Uterus (tissue), 4 donors: Measurements from ENCODE around the gene CYFIP1. TPM values are rescaled to one million over a fixed set of nuclear protein-coding genes. Genes with fewer than 3 reads are reported as not detected.

Experiments
- DNase-seq, 2 donors: peaks; one replicate each; pipeline ENCODE4 v3.0.0-alpha.2; 2019 to 2020
- H3K27ac ChIP-seq, 2 donors: fragments of 200-600 bp; sonication (generic); 1 replicate in 1 of 2; 2 replicates in 1 of 2; pipeline ENCODE4 v1.5.1; 2016 to 2018
- H3K27me3 ChIP-seq, 2 donors: fragments of 200-600 bp; sonication (generic); one replicate each; pipeline ENCODE4 v1.5.1; 2018 to 2019; ENCODE audit warnings: control low read depth in 1 of 2
- H3K36me3 ChIP-seq, 2 donors: fragments of 200-600 bp; sonication (generic); one replicate each; pipeline ENCODE4 v1.5.1; 2019; ENCODE audit warnings: control low read depth in 1 of 2
- H3K4me1 ChIP-seq, 2 donors: fragments of 200-600 bp; sonication (generic); one replicate each; pipeline ENCODE4 v1.5.1; 2018 to 2019; ENCODE audit warnings: control low read depth in 1 of 2
- H3K4me3 ChIP-seq, 2 donors: fragments of 200-600 bp; sonication (generic); 1 replicate in 1 of 2; 2 replicates in 1 of 2; pipeline ENCODE4 v1.5.1; 2018 to 2019; ENCODE audit warnings: mild to moderate bottlenecking in 1 of 2
- H3K9me3 ChIP-seq, 2 donors: fragments of 200-600 bp; sonication (generic); one replicate each; pipeline ENCODE4 v1.5.1; 2019; ENCODE audit warnings: control low read depth in 1 of 2
- POLR2A ChIP-seq, 2 donors: fragments of 450-650 bp; IDR thresholded peaks; one replicate each; pipeline ENCODE4 v1.6.1; 2016; ENCODE audit warnings: antibody characterized with exemption in 2 of 2, mild to moderate bottlenecking in 1 of 2, moderate library complexity in 1 of 2
- intact Hi-C: fragments of 100-400 bp; cut with DNase I; formaldehyde crosslinking; loops from one replicate; pipeline ENCODE4 v1.15.1; 2023; ENCODE audit warnings: low total_unique reads
- total RNA-seq, 4 donors: library from RNA; depleted of rRNA in 3 of 4; stranded (reverse); fragments of >200 nt in 3 of 4; gene quantifications; one replicate each; pipeline versions ENCODE4 v1.1.0 to v1.2.4, GENCODE V29; 2014 to 2023
- TF ChIP-seq, protein P1 (sequence below), 4 experiments: fragments of 200-600 bp in 2 of 4; fragments of 450-650 bp in 2 of 4; sonication (generic) in 2 of 4; IDR thresholded peaks; one replicate each; pipeline ENCODE4 v1.5.1; 2016 to 2019; ENCODE audit warnings: antibody characterized with exemption in 4 of 4, mild to moderate bottlenecking in 2 of 4, moderate library complexity in 1 of 4
- donor health status: DM: yes; HTN: yes; CAD: no.

Gene CYFIP1
- total RNA-seq, 4 donors from 2014 or later: 61.5 to 145 (median 101) TPM

DNA sequence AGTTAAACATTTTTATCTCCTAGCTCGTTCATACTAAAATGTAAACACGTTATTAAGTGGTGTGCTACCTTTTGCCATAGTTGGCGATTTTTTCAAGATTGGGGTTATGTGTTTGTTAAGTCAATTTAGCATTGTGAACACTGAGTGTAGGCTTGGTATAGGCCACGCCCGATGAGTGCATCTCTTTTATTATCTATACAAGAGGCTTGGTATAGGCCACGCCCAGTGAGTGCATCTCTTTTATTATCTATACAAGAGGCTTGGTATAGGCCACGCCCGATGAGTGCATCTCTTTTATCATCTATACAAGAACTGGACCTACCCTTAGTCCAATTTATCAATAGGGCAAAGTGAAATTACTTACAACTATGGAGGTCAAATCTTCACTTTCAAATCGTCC, 71.3 kb downstream of the CYFIP1 start:
- H3K9me3 ChIP-seq: no peaks in the 10 kb centered on the region
- no peaks in the 10 kb centered on the region for H3K36me3 ChIP-seq
- no peak for DNase-seq
- H3K4me1 ChIP-seq: no peaks in the 10 kb centered on the region
- no peak for TF ChIP-seq POLR2A (IDR thresholded peaks at IDR 0.05)
- TF ChIP-seq, protein P1, sequence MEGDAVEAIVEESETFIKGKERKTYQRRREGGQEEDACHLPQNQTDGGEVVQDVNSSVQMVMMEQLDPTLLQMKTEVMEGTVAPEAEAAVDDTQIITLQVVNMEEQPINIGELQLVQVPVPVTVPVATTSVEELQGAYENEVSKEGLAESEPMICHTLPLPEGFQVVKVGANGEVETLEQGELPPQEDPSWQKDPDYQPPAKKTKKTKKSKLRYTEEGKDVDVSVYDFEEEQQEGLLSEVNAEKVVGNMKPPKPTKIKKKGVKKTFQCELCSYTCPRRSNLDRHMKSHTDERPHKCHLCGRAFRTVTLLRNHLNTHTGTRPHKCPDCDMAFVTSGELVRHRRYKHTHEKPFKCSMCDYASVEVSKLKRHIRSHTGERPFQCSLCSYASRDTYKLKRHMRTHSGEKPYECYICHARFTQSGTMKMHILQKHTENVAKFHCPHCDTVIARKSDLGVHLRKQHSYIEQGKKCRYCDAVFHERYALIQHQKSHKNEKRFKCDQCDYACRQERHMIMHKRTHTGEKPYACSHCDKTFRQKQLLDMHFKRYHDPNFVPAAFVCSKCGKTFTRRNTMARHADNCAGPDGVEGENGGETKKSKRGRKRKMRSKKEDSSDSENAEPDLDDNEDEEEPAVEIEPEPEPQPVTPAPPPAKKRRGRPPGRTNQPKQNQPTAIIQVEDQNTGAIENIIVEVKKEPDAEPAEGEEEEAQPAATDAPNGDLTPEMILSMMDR (IDR thresholded peaks at IDR 0.05): no peak
- no peak overlapping the region for H3K27ac ChIP-seq
- intact Hi-C loops: no loop called here
- H3K27me3 ChIP-seq: no peaks in the 10 kb centered on the region
- H3K4me3 ChIP-seq: no peak overlapping the region

DNA sequence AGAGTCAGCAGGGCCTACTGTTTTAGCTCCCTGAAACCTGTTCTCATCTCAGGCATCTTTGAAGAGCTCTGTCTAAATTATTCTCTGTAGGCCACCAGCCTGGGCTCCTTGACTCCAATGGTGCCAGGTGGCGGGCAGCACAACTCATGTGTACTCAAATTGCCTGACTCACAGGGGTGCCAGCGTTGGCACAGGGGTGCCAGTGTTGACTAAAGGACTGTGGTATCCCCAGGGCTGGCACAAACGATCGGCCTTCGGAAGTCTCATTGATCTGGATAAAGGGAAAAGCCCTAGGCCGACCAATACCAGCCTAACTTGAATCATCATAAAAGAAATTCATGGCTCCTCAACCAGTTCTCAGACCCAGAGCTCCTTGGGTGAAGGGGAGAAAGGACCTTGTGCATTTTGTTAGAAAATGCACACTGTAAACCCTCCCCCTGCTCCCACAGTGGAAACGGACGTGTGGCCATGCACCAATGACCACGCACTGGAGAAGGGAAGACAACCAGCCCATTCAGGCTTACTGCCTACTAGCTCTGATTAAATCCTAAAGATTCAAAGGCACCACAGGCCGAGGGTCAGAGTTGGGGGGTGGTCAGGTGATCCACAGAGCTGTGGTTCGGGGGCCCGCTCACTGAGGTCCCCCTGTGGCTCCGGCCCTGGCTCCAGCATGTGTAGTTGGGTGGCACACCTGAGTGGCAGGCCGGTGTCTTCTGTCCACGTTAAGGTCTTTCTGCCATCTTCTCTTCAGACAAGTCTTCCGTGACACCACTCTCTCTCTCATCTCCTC, 72.8 kb downstream of the CYFIP1 start:
- Histone ChIP-seq H3K27me3 (no peaks in the 10 kb centered on the region), H3K27ac (no peak overlapping the region), H3K36me3 (no peaks in the 10 kb centered on the region), H3K4me3 (no peak overlapping the region), H3K4me1 (no peaks in the 10 kb centered on the region), H3K9me3 (no peaks in the 10 kb centered on the region)
- no peak for DNase-seq
- TF ChIP-seq POLR2A (IDR thresholded peaks at IDR 0.05): no peak
- TF ChIP-seq, protein P1 (IDR thresholded peaks at IDR 0.05): no peak
- intact Hi-C loops: no loop called here

DNA sequence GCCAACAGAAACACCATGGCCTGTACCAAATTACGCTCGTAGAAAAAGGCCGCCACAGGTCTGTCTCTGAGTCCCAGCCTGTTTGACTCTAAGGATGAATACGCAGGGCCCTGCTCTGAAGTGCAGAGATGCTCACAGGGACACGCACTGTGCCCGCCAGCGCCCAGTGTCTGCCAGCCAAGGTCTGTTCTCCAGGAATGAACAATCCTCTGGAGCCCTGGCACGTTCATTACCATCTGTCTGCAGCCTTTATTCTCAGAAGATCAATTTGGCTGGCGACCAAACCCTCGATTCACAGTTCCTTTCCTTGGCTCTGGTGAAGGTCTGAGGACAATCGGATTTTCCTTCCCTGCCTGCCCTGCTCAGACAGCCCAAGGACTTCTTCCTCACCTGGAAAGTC, 75.4 kb downstream of the CYFIP1 start:
- H3K4me1 ChIP-seq: no peaks in the 10 kb centered on the region
- no peaks in the 10 kb centered on the region for H3K27me3 ChIP-seq
- no peaks in the 10 kb centered on the region for H3K9me3 ChIP-seq
- intact Hi-C loops: no loop called here
- no peaks in the 10 kb centered on the region for H3K36me3 ChIP-seq
- no peak overlapping the region for H3K27ac ChIP-seq
- no peak for DNase-seq
- TF ChIP-seq, protein P1 (IDR thresholded peaks at IDR 0.05): no peak
- TF ChIP-seq POLR2A (IDR thresholded peaks at IDR 0.05): no peak
- H3K4me3 ChIP-seq: no peak overlapping the region

DNA sequence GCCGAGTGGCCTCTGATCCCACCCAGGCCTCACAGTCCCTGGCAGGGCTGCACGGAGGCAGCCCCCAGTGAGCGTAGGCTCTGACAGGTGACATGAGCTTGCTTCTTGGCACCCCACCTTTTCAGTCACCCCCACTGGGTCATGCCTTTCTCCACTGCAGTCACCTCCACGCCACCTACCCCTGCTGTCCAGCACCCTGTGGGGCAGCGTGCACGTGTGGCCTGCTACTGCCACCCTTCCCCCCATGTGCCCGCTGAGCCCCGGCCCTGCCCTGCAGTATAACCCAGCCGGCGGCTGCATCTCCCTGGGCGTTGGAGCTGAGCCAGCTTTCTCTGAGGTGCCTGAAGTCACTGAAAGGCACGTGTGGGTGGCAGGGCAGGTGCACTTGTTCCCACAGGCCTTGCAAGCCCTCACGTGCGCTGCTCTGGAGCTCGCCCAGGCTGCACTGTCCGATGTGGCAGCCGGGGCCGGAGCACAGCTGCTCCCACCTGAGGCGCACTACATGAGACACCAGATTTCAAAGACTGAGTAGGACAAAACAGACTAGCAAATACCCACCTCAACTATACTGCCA, 76.1 kb downstream of the CYFIP1 start:
- TF ChIP-seq, protein P1 (IDR thresholded peaks at IDR 0.05): no peak
- TF ChIP-seq POLR2A (IDR thresholded peaks at IDR 0.05): no peak
- Histone ChIP-seq H3K27me3 (no peaks in the 10 kb centered on the region), H3K27ac (no peak overlapping the region), H3K4me3 (no peak overlapping the region), H3K36me3 (no peaks in the 10 kb centered on the region), H3K4me1 (no peaks in the 10 kb centered on the region), H3K9me3 (no peaks in the 10 kb centered on the region)
- intact Hi-C loops: no loop called here
- no peak for DNase-seq

DNA sequence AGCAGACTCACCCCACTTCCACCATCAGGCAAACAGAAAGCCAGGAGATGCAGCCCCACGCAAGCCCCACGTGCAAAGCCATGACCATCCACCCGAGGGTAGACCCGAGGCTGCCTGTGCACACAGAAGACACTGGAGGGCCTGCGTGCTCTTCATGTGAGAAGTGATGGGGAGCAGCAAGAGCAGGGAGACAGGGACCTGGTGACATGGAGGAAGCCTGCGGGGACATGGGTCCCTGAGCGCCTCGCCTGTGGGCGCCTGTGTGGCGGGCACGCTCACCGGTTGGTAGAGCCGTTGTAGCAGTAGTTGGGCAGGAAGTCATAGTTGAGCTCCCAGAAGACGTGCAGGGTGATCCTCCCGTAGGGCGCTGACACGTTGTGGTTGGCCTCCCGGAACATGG, 76.7 kb downstream of the CYFIP1 start:
- Histone ChIP-seq H3K36me3 (no peaks in the 10 kb centered on the region), H3K27ac (no peak overlapping the region), H3K4me3 (no peak overlapping the region), H3K9me3 (no peaks in the 10 kb centered on the region), H3K27me3 (no peaks in the 10 kb centered on the region), H3K4me1 (no peaks in the 10 kb centered on the region)
- no peak for DNase-seq
- no peak for TF ChIP-seq POLR2A (IDR thresholded peaks at IDR 0.05)
- TF ChIP-seq, protein P1 (IDR thresholded peaks at IDR 0.05): no peak
- intact Hi-C loops: no loop called here
